Ishikawa (cell line): ENCODE results near the gene ABCC8.

Experiments
- RAD21 ChIP-seq: IDR thresholded peaks from 2 replicates; pipeline ENCODE4 v1.6.1; 2012; ENCODE audit warnings: low read depth
- TF ChIP-seq, protein P1 (sequence below): IDR thresholded peaks from 2 replicates; pipeline ENCODE4 v1.6.1; 2012

- TF ChIP-seq RAD21 = no peak
- TF ChIP-seq, protein P1, sequence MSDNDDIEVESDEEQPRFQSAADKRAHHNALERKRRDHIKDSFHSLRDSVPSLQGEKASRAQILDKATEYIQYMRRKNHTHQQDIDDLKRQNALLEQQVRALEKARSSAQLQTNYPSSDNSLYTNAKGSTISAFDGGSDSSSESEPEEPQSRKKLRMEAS = no peak
These were observed 40.5 kb upstream of the ABCC8 start for GRCh38 chr11:17517186-17517585.
